Measurements from ENCODE around the gene UPK2. TPM values are rescaled to one million over a fixed set of nuclear protein-coding genes. Genes with fewer than 3 reads are reported as not detected.

Gene UPK2
- total and polyA plus RNA-seq, 2 donors (not counting 3 experiments of a cell fraction or from before 2014, with no cell fraction given): 0.11 TPM; not detected in 1

- TF ChIP-seq POLR2A (IDR thresholded peaks at IDR 0.05; ENCODE audit: low read depth, low read length) (no peak), FOS (IDR thresholded peaks at IDR 0.05; ENCODE audit: borderline replicate concordance, insufficient read depth, low read length) (no peak), EZH2 (IDR thresholded peaks at IDR 0.05; ENCODE audit: borderline replicate concordance, low read depth, low read length, severe bottlenecking) (no peak), GATA2 (IDR thresholded peaks at IDR 0.05; ENCODE audit: insufficient read depth, insufficient read length, low read depth, low read length) (no peak), MYC (IDR thresholded peaks at IDR 0.05; ENCODE audit: low read depth, low read length) (no peak), MAX (IDR thresholded peaks at IDR 0.05; ENCODE audit: insufficient read depth, insufficient read length) (no peak), JUN (IDR thresholded peaks at IDR 0.05; ENCODE audit: borderline replicate concordance, insufficient read depth, insufficient read length, low read depth) (no peak), POLR2AphosphoS5 (IDR thresholded peaks at IDR 0.05; ENCODE audit: insufficient read depth, low read depth, low read length) (no peak)
- TF ChIP-seq, protein P1, sequence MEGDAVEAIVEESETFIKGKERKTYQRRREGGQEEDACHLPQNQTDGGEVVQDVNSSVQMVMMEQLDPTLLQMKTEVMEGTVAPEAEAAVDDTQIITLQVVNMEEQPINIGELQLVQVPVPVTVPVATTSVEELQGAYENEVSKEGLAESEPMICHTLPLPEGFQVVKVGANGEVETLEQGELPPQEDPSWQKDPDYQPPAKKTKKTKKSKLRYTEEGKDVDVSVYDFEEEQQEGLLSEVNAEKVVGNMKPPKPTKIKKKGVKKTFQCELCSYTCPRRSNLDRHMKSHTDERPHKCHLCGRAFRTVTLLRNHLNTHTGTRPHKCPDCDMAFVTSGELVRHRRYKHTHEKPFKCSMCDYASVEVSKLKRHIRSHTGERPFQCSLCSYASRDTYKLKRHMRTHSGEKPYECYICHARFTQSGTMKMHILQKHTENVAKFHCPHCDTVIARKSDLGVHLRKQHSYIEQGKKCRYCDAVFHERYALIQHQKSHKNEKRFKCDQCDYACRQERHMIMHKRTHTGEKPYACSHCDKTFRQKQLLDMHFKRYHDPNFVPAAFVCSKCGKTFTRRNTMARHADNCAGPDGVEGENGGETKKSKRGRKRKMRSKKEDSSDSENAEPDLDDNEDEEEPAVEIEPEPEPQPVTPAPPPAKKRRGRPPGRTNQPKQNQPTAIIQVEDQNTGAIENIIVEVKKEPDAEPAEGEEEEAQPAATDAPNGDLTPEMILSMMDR (IDR thresholded peaks at IDR 0.05; ENCODE audit: extremely low read depth in 1 of 2, insufficient read depth in 1 of 2, low read depth in 1 of 2, low read length in 2 of 2): no peak
- Histone ChIP-seq H3K9ac (replicated peaks; ENCODE audit: extremely low read depth, insufficient read depth, low read length) (no peak overlapping the region), H3K36me3 (ENCODE audit: control insufficient read depth in 2 of 2, extremely low read depth in 1 of 2, insufficient read depth in 2 of 2, low read length in 2 of 2) (no peaks in the 10 kb centered on the region), H3K4me2 (ENCODE audit: insufficient read depth, low read length) (peak overlapping the region; percentile 66), H3K4me3 (replicated peaks in 1 of 3; ENCODE audit: insufficient read depth in 1 of 3, low read depth in 1 of 3, low read length in 3 of 3) (peak overlapping the region in 2 of 3 experiments; percentile 44 to 84), H3K4me1 (ENCODE audit: control insufficient read depth, extremely low read depth, insufficient read depth, low read length) (peaks cover 61% of the 10 kb centered on the region), H3K27me3 (ENCODE audit: control insufficient read depth in 2 of 2, insufficient read depth in 2 of 2, low read length in 2 of 2) (no peaks in the 10 kb centered on the region), H4K20me1 (replicated peaks; ENCODE audit: control insufficient read depth, extremely low read depth, insufficient read depth, low read length) (no peaks in the 10 kb centered on the region), H3K27ac (ENCODE audit: insufficient read depth, low read depth, low read length) (no peak overlapping the region), H2AFZ (ENCODE audit: low read depth, low read length) (no peak overlapping the region), H3K9me1 (replicated peaks; ENCODE audit: control insufficient read depth, extremely low read depth, insufficient read depth, low read length) (no peaks in the 10 kb centered on the region), H3K79me2 (ENCODE audit: control insufficient read depth, insufficient read depth, low read length) (peaks cover 61% of the 10 kb centered on the region), H3K9me3 (replicated peaks; ENCODE audit: control insufficient read depth, insufficient read depth, low read length) (no peaks in the 10 kb centered on the region)
- BruUV-seq (replicated peaks): no TSS peak
- POLR2A ChIA-PET: interaction anchor here (0.9 kb wide), 1 partner anchor 11 kb away, joined by 3 read pairs; no protein-coding TSS in a partner anchor
- dilution Hi-C loops (cut with MboI; ENCODE audit: extremely low pct_ligation_motif_present, low sequenced_read_pairs) (no loop called here), intact Hi-C loops (cut with micrococcal nuclease) (loop anchor here (1.0 kb wide), 1 partner anchor 33 kb away; the partner anchor contains the start of gene UPK2)
- FAIRE-seq (peak; percentile 76), DNase-seq (ENCODE audit: low read depth, low spot score) (no peak)
- CTCF ChIA-PET: interaction anchor here (0.8 to 10.6 kb wide), 5 partner anchors 8 to 233 kb away, joined by 3 to 330 read pairs (median 3); partner anchors contain the start of gene DDX6
These were observed 33.1 kb upstream of the UPK2 start for GRCh38 chr11:118922745-118923627.
